PC-3 (cell line): ENCODE data around the gene BTD. TPM values are rescaled to one million over a fixed set of nuclear protein-coding genes. Genes with fewer than 3 reads are reported as not detected.

Experiments used
- ATAC-seq: fragments of 200-7000 bp; cut with Tn5 transposase; 2 replicates; pipeline ENCODE4 v1.9.1; 2020; ENCODE audit warnings: mild to moderate bottlenecking, moderate library complexity
- BruUV-seq: library from RNA; stranded (reverse); fragments of 400-500 nt; replicated peaks from 2 replicates; lab custom pipeline; 2021; lab: Mats Ljungman, UMichigan
- CTCF ChIA-PET: fragments of 300-600 bp; sonication (Branson Sonifier 250); formaldehyde crosslinking; loops from one replicate; lab custom pipeline; 2022; ENCODE audit warnings: antibody characterized with exemption; lab: Charles Lee
- POLR2A ChIA-PET: fragments of 300-600 bp; sonication (Branson Sonifier 250); formaldehyde crosslinking; loops from one replicate; lab custom pipeline; 2022; ENCODE audit warnings: antibody characterized with exemption; ENCODE audit not compliant: unreplicated experiment; lab: Charles Lee
- DNase-seq: peaks from one replicate; pipeline ENCODE4 v3.0.0-alpha.2; 2015
- H2AFZ ChIP-seq: fragments of 300-600 bp; sonication (generic); 2 replicates; pipeline ENCODE4 v1.6.0; 2016; ENCODE audit warnings: antibody characterized with exemption, low read length
- H3F3A ChIP-seq: fragments of 300-600 bp; sonication (generic); one replicate; pipeline ENCODE4 v1.6.0; 2017; ENCODE audit warnings: antibody characterized with exemption, low read length, control low read depth, mild to moderate bottlenecking; ENCODE audit not compliant: unreplicated experiment
- H3K27ac ChIP-seq: fragments of 300-600 bp; sonication (generic); 2 replicates; pipeline ENCODE4 v1.5.1; 2016; ENCODE audit warnings: mild to moderate bottlenecking, low read length
- H3K27me3 ChIP-seq: fragments of 300-600 bp; sonication (generic); 2 replicates; pipeline ENCODE4 v1.6.1; 2016; ENCODE audit warnings: low read length, mixed read lengths
- H3K36me3 ChIP-seq: fragments of 300-600 bp; sonication (generic); 2 replicates; pipeline ENCODE4 v1.6.1; 2016; ENCODE audit warnings: low read depth, mixed run types, low read length, mixed read lengths
- H3K4me1 ChIP-seq: fragments of 300-600 bp; sonication (generic); 2 replicates; pipeline ENCODE4 v1.5.1; 2016; ENCODE audit warnings: low read length; ENCODE audit not compliant: insufficient read depth
- H3K4me2 ChIP-seq: fragments of 300-600 bp; sonication (generic); 2 replicates; pipeline ENCODE4 v1.6.0; 2016; ENCODE audit warnings: low read length
- H3K4me3 ChIP-seq: fragments of 300-600 bp; sonication (generic); 2 replicates; pipeline ENCODE4 v1.5.1; 2016; ENCODE audit warnings: mild to moderate bottlenecking, low read length, mixed read lengths
- H3K79me2 ChIP-seq: fragments of 300-600 bp; sonication (generic); 2 replicates; pipeline ENCODE4 v1.6.1; 2017; ENCODE audit warnings: low read length, mixed read lengths
- H3K9ac ChIP-seq: fragments of 300-600 bp; sonication (generic); 2 replicates; pipeline ENCODE4 v1.6.0; 2016; ENCODE audit warnings: mild to moderate bottlenecking, low read length
- H3K9me2 ChIP-seq: fragments of 300-600 bp; sonication (generic); replicated peaks from 2 replicates; pipeline ENCODE4 v1.6.1; 2016; ENCODE audit warnings: mixed run types, low read length, mixed read lengths
- H3K9me3 ChIP-seq: fragments of 300-600 bp; sonication (generic); 2 replicates; pipeline ENCODE4 v1.6.1; 2016; ENCODE audit warnings: low read length, mixed read lengths
- H4K20me1 ChIP-seq: fragments of 300-600 bp; sonication (generic); 2 replicates; pipeline ENCODE4 v1.6.1; 2016; ENCODE audit warnings: low read length, mixed read lengths
- EZH2 ChIP-seq: fragments of 300-600 bp; sonication (generic); IDR thresholded peaks from one replicate; pipeline ENCODE4 v1.6.1; 2017; ENCODE audit warnings: antibody characterized with exemption, mild to moderate bottlenecking, low read length; ENCODE audit not compliant: unreplicated experiment
- EZH2phosphoT487 ChIP-seq: fragments of 300-600 bp; sonication (generic); IDR thresholded peaks from 2 replicates; pipeline ENCODE4 v1.6.1; 2018; ENCODE audit warnings: mild to moderate bottlenecking, antibody characterized with exemption, low read length, borderline replicate concordance
- intact Hi-C: fragments of 100-400 bp; cut with micrococcal nuclease; formaldehyde crosslinking; loops from 2 replicates; pipeline ENCODE4 v1.9.0; 2023
- total RNA-seq: library from RNA; depleted of rRNA; stranded (reverse); fragments of >200 nt; gene quantifications from 2 replicates; pipeline ENCODE4 v1.2.3, GENCODE V29; 2014
- TF ChIP-seq, protein P1 (sequence below): fragments of 300-600 bp; sonication (generic); conservative IDR thresholded peaks from 2 replicates; pipeline ENCODE4 v1.5.1; 2017; ENCODE audit warnings: antibody characterized with exemption, low read depth, mild to moderate bottlenecking, low read length

The BTD gene
- total RNA-seq, 1 experiment from 2014 or later: 11.7 TPM

DNA sequence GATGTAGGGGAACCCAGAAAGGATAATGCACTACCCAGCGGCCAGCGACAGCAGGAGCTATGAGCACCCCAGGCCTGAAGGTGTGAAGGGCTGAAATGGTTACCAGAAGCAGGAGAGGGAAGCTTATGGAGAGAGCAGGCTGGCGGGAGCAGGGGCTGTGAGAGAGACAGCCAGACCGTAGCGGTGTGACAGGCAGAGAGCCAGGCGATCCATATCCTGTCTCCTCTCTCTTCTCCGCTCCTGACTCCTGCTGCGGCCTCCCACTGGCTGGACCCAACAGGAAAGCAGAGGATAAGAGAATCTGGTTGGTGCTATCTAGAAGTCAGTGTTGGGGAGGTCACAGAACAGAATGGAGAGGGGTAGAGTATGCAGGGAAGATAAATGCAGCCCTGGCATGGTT lies 49.9 kb downstream of the BTD start:
- H3K4me2 ChIP-seq: no peak overlapping the region
- peaks cover 8% of the 10 kb centered on the region for H3F3A ChIP-seq
- H3K4me1 ChIP-seq: peaks cover 25% of the 10 kb centered on the region
- no TSS peak for BruUV-seq
- ChIA-PET POLR2A (no interaction called here), CTCF (no interaction called here)
- H3K9me2 ChIP-seq: no peaks in the 10 kb centered on the region
- H3K27me3 ChIP-seq: no peaks in the 10 kb centered on the region
- no peak overlapping the region for H3K9ac ChIP-seq
- H3K9me3 ChIP-seq: peaks cover 3% of the 10 kb centered on the region
- H2AFZ ChIP-seq: no peak overlapping the region
- no peak for ATAC-seq
- intact Hi-C loops: no loop called here
- H3K4me3 ChIP-seq: no peak overlapping the region
- H3K36me3 ChIP-seq: peaks cover 2% of the 10 kb centered on the region; the same call in 1 of the 2 replicates
- no peak overlapping the region for H3K27ac ChIP-seq
- H4K20me1 ChIP-seq: no peaks in the 10 kb centered on the region
- TF ChIP-seq EZH2phosphoT487 (no peak), EZH2 (no peak)
- TF ChIP-seq, protein P1, sequence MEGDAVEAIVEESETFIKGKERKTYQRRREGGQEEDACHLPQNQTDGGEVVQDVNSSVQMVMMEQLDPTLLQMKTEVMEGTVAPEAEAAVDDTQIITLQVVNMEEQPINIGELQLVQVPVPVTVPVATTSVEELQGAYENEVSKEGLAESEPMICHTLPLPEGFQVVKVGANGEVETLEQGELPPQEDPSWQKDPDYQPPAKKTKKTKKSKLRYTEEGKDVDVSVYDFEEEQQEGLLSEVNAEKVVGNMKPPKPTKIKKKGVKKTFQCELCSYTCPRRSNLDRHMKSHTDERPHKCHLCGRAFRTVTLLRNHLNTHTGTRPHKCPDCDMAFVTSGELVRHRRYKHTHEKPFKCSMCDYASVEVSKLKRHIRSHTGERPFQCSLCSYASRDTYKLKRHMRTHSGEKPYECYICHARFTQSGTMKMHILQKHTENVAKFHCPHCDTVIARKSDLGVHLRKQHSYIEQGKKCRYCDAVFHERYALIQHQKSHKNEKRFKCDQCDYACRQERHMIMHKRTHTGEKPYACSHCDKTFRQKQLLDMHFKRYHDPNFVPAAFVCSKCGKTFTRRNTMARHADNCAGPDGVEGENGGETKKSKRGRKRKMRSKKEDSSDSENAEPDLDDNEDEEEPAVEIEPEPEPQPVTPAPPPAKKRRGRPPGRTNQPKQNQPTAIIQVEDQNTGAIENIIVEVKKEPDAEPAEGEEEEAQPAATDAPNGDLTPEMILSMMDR: no peak
- no peaks in the 10 kb centered on the region for H3K79me2 ChIP-seq
- no peak for DNase-seq

- Histone ChIP-seq H3K9me3 (peaks cover 11% of the 10 kb centered on the region), H3K27me3 (no peaks in the 10 kb centered on the region), H3K4me2 (no peak overlapping the region), H4K20me1 (no peaks in the 10 kb centered on the region), H3K27ac (no peak overlapping the region), H3F3A (no peaks in the 10 kb centered on the region), H3K9me2 (no peaks in the 10 kb centered on the region), H3K4me3 (no peak overlapping the region), H3K4me1 (peaks cover 6% of the 10 kb centered on the region), H3K9ac (no peak overlapping the region), H3K79me2 (no peaks in the 10 kb centered on the region), H2AFZ (no peak overlapping the region), H3K36me3 (peaks cover 6% of the 10 kb centered on the region; the same call in 1 of the 2 replicates)
- no TSS peak for BruUV-seq
- intact Hi-C loops: no loop called here
- DNase-seq (no peak), ATAC-seq (no peak)
- POLR2A ChIA-PET: no interaction called here
- TF ChIP-seq EZH2 (no peak), EZH2phosphoT487 (no peak)
- TF ChIP-seq, protein P1: no peak
- CTCF ChIA-PET: no interaction called here
Observed at GRCh38 chr3:15653321-15653720, 51.8 kb downstream of the BTD start.

DNA sequence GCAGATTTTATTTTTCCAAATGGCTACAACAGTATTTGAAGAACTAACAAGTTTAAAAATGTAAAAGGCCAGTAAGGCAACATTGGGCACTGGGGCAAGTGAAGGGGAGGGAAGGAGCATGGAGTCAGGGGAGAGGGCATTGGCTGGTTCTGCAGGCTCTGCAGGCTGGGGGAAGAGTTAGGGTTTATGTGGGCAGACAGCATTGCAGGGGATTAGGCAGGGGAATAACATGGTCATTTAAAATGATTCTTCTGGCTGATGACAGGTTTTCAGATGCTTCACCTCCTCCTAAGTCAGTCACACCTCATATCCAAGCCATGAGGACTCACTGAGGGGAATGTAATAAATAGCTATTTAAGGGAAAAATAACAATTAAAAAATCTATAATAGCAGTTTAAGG lies 52.6 kb downstream of the BTD start:
- no peaks in the 10 kb centered on the region for H3F3A ChIP-seq
- DNase-seq: no peak
- no peak overlapping the region for H2AFZ ChIP-seq
- TF ChIP-seq EZH2phosphoT487 (no peak), EZH2 (no peak)
- TF ChIP-seq, protein P1: no peak
- intact Hi-C loops: no loop called here
- no peaks in the 10 kb centered on the region for H3K27me3 ChIP-seq
- no TSS peak for BruUV-seq
- H3K27ac ChIP-seq: no peak overlapping the region
- peaks cover 14% of the 10 kb centered on the region for H3K9me3 ChIP-seq
- no peaks in the 10 kb centered on the region for H3K79me2 ChIP-seq
- H3K4me3 ChIP-seq: no peak overlapping the region
- H3K36me3 ChIP-seq: peaks cover 6% of the 10 kb centered on the region; the same call in 1 of the 2 replicates
- H3K4me1 ChIP-seq: no peaks in the 10 kb centered on the region
- H3K9ac ChIP-seq: no peak overlapping the region
- no peak overlapping the region for H3K4me2 ChIP-seq
- H3K9me2 ChIP-seq: no peaks in the 10 kb centered on the region
- POLR2A ChIA-PET: interaction anchor here (0.6 kb wide), 3 partner anchors 9 to 287 kb away, joined by 3 to 6 read pairs (median 4); no protein-coding TSS in a partner anchor
- no peak for ATAC-seq
- CTCF ChIA-PET: no interaction called here
- H4K20me1 ChIP-seq: no peaks in the 10 kb centered on the region
